Stimulated activated CD4-positive, alpha-beta T cell treated with anti-CD3 and anti-CD28 coated beads, TNF-alpha, amount 100 ng/mL, for 48 hours (primary cell): ENCODE data around the gene TWF2.

Experiments used
- DNase-seq, 3 donors: peaks; one replicate each; pipeline ENCODE4 v3.0.0-alpha.2; 2020; ENCODE audit warnings: low read depth in 3 of 3

TWF2 gene

GRCh38 chr3:52202384-52203077, 36.4 kb downstream of the TWF2 start:
- no peak for DNase-seq

GRCh38 chr3:52200981-52201679, 37.8 kb downstream of the TWF2 start:
- DNase-seq: no peak

GRCh38 chr3:52198643-52199608, 40.0 kb downstream of the TWF2 start:
- no peak for DNase-seq

- peak; percentile 84 to 94 (median 86) for DNase-seq
These were observed 40.9 kb downstream of the TWF2 start, which contains the start of gene ALAS1 for GRCh38 chr3:52197842-52198625. TSS of gene ALAS1 (plus strand) at chr3:52198160. CDS start at chr3:52199242, 1,082 bp downstream.

GRCh38 chr3:52197499-52197841, 41.5 kb downstream of the TWF2 start:
- no peak for DNase-seq

- no peak for DNase-seq
These were observed 42.0 kb downstream of the TWF2 start for GRCh38 chr3:52196977-52197376.

- DNase-seq: no peak
These were observed 43.1 kb downstream of the TWF2 start for GRCh38 chr3:52195823-52196331.

GRCh38 chr3:52195291-52195597, 43.7 kb downstream of the TWF2 start:
- no peak for DNase-seq

- DNase-seq: no peak
These were observed 44.3 kb downstream of the TWF2 start for GRCh38 chr3:52194485-52195290.

- no peak for DNase-seq
These were observed 45.9 kb downstream of the TWF2 start for GRCh38 chr3:52193065-52193464.

GRCh38 chr3:52191663-52192062, 47.3 kb downstream of the TWF2 start:
- DNase-seq: no peak

- no peak for DNase-seq
These were observed 48.5 kb downstream of the TWF2 start for GRCh38 chr3:52190294-52191074.

GRCh38 chr3:52188556-52188955, 50.4 kb downstream of the TWF2 start:
- no peak for DNase-seq

- DNase-seq: no peak
These were observed 52.2 kb downstream of the TWF2 start for GRCh38 chr3:52186729-52187128.

GRCh38 chr3:52185837-52186236, 53.1 kb downstream of the TWF2 start:
- DNase-seq: no peak

GRCh38 chr3:52185311-52185710, 53.6 kb downstream of the TWF2 start:
- DNase-seq: no peak

- DNase-seq: no peak
These were observed 54.3 kb downstream of the TWF2 start for GRCh38 chr3:52184690-52185089.

- no peak for DNase-seq
These were observed 55.0 kb downstream of the TWF2 start for GRCh38 chr3:52183786-52184445.

- no peak for DNase-seq
These were observed 56.3 kb downstream of the TWF2 start for GRCh38 chr3:52182691-52183090.
